RPMI8226 (cell line): ENCODE results near the gene TCEAL9.
"Not testable (repeated sequence)": the region's sequence is repeated elsewhere in the genome, so short reads cannot be mapped to it uniquely, and the experiment has no call there.

Source experiments
- DNase-seq: peaks from one replicate; pipeline ENCODE4 v3.0.0-alpha.2; 2015

The TCEAL9 gene, protein sequence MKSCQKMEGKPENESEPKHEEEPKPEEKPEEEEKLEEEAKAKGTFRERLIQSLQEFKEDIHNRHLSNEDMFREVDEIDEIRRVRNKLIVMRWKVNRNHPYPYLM

DNA sequence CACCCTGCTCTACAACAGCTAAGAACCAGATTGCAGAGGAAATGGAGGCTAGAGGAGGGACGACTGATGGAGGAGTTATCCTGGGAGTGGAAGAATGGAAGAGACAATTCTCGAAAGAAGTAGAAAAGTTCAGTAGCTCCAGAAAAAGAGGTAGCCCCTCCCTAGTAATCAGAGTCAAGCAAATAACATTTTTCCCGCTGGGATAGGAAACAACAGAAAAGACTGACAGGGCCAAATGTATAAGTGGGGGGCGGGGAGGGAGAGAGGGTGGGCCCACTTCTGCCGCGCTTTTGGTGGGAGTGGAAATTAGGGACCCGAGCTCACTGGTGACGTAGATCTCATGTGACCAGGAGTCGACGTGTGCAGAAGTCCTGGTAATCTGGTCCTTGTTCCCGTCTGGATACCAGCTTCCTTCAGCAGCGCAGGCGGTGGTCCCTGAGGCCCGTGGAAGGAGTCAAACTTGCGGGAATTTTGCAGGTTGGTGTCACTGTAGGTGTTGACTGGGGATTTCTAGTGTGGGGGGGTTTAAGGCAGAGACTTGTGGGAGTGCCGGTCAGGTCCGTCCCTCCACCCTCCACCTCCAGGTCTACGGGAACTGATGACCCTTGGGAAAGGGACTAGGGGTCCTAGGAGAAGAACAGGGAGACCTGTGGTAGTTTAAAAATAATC is at the start of gene TCEAL9:
TSS of gene TCEAL9 (plus strand) at position 377 of the 669 bp plus-strand sequence. CDS start 1,179 bp downstream, outside the sequence.
- DNase-seq = no peak

DNA sequence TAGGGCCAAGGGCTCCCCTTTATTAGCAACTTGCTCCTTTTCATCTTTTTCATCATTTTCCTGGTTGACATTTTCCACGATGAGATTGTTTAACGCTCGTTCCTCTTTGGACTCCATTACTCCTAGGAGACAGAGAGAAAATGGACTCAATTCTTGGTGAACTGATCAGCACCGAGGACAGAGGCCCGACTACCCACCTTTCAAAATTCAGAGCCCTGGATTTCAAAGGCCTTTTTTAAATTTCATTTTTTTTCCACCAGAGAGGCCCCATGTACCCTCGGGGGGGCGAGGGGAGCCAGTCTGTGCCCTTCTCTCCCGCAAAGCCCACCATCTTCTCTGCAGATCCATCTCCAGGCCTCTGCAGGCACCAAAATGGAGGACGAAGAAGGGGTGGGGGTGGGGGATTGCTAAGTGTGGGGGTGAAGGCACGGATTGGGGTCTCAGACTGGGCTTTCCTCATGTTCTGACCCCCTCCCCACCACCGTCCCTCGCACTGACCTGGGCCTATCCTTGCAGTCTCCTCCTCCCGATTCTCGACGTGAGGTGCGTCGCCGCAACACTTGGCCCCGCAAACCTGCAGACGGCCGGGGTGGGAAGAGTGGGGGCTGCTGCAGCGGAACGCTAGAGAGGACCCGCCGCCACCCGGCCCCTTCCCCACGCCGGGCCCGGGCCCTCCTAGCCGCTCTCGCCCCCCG is 46.3 kb upstream of the TCEAL9 start:
- DNase-seq = no peak

DNA sequence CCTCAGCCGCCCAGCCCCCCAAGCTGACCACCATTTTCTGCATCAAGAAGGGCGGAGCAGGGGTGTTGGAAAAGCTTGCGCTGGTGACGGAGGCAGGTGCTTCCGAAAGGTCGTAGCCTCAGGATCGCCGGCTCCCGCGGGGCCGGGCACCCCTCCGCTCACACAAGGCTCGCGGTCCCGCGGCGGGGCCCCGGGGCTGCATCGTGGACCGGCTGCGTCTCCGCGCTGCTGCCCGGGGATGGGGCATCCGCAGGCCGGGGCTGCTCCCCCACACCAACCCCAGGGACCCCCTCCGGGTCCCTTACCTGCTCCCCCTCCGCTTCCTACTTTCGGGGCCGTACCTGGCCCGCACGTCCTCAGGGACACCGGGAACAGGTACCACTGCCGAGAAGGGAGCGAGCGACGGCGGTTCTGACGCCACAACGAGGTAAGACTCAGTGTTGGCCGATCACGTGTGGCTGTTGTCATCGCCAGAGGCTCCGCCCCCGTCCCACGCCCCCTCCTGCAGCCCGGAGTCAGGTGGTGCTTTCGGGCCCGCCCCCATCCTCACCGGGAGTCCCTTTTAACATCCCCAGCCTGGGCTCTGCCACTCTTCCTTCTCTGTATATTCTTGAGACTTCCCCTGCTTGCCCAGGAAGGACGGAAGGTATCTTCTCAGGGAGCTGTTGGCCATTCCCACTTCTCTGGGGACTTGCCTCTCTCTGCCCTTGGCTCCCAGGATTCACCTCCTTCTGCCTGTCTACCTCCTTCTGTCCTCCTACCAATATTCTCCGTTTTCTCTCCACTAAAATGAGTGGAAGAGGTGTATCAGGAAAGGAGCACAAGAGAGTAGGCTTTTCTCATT is 45.5 kb upstream of the TCEAL9 start, which contains the start of gene BEX2:
TSS of gene BEX2 (minus strand) at position 436 of the 844 bp plus-strand sequence. CDS start 1,014 bp downstream, outside the sequence.
- DNase-seq = peak; percentile 4

DNA sequence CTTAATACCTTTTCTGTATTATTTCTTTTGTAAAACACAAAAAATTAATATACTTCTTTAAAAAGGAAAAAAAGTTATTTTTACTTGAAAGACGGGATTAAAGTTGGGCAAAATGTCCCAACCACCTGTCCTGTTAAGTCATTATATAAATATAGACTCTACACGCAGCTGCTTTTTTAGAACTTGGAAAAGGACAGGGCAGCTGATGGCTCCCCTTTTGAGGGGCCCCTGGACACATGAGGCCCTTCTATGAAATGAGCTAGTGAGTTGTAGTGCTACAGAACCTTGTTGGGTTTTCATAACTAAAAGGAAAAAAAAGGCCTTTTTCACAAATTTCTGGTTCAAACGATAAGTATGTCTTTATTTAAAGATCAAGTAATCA is 44.9 kb upstream of the TCEAL9 start:
- no peak for DNase-seq

DNA sequence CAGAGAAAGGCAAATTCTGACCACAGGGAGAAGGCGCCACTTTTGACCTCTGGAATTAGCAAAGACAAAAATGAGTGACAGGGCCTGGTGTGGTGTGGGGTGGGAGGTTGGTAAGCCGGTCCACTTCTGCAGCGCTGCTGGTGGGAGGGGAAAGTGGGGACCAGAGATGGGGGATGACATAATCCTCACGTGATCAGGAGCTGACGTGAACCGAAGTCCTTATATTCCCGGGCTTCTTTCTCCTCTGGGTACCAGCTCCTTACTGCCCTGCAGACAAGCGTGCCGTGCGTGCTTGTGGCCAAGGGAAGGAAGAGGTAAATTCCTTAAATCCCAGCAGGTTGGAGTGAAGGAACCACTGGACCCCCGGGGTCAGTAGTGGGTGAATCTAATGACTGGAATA is 26.3 kb upstream of the TCEAL9 start, which contains the start of gene TCEAL7:
TSS of gene TCEAL7 (plus strand) at position 249 of the 400 bp plus-strand sequence. CDS start 1,165 bp downstream, outside the sequence.
- DNase-seq = no peak

DNA sequence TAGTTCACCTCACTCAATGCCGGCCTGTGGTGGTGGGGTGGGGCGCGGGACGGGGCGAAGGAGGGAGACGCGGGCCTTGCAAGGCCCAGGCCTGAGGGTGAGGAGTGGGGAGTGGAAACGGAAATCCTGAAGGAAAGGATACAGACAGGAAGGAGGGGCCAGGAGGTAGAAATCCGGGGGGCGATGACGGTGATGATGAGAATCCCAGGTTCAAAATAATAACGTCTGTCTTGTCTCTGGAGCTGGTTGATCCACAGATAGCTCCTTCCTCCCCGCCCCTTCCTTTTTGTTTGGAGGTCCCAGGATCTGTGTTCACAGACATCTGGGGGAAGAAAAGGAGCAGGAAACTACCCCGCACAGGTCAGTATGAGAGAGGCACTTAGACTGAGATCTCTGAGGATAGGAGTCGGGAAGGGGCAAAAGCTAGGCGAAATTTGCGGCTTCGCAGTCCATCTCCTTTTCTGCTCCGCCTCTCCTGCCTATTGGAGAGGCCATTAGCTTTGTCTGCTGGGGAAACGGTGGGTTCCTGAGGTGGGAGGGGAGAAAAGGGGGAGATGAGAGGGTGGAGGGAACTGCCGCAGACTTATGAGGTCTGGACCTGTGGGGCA is 25.5 kb upstream of the TCEAL9 start:
- DNase-seq = no peak

DNA sequence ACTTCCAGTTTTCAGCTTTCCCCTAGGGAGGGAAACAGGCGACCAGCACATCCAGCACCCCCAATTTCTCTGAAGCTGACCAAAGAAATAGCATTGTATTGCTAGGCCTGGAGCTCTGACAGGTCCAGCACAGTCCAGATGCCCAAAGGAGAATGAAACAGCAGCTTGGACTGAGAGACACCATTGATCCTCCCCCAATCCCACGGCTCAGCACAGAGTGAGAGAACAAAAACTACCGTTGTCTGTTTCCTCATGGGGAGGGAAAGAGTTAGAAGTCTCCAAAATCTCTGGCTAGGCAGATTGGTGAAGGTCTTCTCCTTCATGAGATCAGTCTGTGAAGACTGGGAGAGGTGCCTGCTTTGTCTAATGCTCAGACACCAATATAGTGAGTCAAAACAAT is 17.6 kb upstream of the TCEAL9 start:
- DNase-seq = no peak

DNA sequence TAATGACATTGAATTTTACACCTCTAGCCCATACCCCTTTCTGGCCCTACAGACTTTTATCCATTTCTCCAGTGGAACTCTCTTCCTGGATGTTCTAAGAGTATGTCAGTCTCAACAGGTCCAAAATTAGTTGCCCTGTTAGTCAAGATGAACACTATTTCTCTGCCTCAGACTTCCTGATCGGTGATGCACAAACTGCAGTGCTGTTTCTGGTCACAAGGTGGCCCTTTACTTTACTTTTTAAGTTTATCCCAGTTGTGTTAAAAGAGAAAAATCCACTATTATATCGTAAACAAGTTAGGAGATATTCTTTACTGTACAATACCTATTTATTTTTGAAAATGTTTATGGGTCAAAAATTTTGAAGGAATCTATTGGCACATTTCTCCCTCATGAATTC is 13.2 kb upstream of the TCEAL9 start:
- DNase-seq = peak; percentile 28

DNA sequence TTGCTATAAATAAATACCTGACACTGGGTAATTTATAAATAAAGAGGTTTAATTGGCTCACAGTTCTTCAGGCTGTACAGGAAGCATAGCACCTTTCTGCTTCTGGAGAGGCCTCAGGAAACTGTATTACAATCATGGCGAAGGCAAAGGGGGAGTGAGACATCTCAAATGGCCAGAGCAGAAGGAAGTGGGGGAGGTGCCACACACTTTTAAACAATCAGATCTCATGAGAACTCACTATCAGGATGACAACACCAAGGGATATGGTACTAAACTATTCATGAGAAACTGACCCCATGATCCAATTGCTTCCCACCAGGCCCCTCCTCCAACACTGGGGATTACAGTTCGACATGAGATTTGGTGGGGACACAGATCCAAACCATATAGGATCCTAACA is 11.7 kb upstream of the TCEAL9 start:
- no peak for DNase-seq

DNA sequence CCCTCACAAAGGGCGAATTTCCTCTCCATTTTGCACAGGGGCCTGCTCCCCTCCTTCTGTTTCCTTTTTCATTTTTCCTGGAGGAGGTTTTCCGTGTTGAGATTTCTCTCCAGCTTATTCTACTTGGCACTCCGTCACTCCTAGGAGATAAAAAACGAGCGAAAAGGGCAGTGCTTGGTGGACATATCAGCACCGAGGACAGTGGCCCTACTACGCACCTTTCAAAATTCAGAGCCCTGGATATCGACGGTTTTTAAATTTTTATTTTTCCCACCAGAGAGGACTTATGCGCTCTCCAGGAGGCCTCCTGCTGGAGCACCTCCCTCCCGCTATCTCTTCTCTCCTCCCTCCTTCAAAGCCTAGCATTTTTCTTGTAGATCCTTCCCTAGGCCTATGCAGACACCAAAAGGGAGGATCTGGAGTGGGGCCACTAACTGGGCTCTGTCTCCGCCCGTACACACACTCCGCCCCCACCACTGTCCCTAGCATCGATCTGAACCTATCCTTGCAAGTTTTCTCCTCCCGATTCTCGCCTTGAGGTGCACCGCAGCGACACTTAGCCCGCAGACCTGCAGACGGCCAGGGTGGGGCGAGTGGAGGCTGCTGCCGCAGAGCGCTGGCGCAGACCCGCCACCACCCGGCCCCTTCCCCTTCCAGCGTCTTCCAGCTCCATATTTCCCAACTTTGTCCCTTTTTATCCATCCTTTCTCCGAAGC is 8.5 kb upstream of the TCEAL9 start:
- no peak for DNase-seq

DNA sequence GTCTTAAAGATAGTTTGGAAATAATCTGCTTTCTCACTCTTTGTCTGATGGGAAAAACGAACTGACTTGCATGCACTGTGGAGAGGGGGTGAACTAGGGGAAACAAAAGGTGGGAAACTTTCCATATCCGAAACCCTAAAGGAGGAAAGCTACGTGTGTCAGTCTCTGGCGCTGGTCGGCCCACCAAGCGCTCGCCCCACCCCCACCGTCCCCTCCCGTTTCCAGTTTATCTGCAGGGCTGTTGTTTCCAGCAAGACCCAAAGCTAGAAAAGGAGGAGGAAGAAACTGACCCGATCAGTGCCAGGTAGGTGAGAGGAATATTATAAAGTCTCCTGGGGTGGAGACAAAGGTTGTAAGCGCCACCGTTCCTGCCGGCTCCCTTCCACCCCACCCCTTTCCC is 552 bp downstream of the TCEAL9 start:
- DNase-seq = no peak

DNA sequence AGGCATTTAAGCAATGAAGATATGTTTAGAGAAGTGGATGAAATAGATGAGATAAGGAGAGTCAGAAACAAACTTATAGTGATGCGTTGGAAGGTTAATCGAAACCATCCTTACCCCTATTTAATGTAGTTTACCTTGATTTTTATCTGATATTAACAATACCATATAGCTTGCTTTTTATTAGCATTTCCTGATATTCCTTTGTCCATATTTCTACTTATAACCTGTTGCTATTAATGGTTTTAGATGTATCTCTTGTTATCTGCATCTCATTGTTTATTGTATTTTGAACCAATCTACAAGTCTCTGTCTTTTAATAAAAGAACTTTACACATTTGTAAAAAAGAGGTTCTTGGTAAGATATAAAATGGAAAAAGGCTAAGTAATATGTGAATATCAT is 1.6 kb downstream of the TCEAL9 start:
- no peak for DNase-seq

DNA sequence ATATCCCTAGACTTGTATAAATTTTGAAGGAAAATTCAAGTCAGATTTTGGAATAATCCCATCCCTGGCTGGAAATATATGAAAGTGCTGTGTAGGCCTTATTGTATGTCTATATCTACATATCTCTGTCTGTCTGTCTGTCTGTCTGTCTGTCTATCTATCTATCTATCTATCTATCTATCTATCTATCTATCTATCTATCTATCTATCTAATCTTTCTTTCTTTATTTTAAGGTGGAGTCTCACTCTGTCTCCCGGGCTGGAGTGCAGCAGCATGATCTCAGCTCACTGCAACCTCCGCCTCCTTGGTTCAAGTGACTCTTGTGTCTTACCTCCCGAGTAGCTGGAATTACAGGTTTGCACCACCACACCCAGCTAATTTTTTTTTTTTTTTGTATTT is 3.3 kb downstream of the TCEAL9 start:
- DNase-seq = not testable (repeated sequence)

DNA sequence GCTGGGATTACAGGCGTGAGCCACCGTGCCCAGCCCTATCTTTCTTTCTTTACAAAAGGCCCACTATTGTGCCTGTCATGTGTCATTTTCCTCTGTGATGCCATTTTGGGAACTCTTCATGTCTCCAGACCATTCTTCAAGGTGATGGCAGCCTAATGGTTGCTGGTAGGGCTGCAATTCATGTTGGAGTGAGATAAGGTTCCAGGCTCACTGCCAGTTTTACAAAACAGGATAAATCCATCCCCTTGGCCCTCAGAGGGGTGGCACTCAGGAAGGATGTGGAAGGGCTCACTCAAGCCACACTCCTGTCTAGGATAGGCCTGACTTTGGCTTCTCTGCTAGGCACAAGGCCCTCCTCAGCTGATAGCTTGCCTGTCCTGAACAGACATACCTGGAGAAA is 3.8 kb downstream of the TCEAL9 start:
- no peak for DNase-seq

DNA sequence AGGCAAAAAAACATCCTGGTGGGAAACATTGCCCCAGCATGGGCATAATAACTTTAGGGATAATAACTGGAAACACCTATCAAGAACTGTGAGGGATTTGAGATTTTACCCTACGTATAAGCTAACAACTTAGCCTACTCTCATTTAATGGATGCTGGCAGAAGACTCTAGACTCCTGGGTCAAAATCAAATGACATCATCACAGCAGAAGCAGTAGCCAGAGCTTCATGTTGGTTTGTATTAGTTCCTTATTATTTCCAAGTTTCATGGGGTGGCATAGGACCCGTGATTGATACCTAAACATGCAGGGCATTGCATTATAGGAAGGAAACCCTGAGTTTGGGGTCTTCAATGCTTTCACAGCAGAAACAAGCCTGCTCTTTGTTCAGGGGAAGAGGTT is 4.6 kb downstream of the TCEAL9 start:
- no peak for DNase-seq

DNA sequence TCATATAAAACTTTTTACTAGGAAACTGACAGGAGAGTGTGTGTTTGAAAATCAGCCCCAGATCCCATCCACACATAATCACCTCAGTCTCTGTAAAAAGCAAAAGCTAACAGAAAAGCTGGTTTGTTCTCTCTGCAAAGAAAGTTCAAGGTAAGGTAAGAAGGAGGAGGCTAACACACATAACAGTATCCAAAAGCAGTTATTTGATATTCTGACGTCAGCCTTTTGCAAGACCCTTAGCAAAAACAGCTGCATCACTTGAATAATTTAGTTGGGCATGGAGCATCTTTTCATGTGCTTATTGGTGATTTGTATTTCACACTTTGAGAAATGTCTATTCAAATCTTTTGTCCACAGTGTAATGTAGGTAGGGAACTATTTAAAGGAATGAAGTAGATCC is 5.5 kb downstream of the TCEAL9 start:
- DNase-seq = no peak

DNA sequence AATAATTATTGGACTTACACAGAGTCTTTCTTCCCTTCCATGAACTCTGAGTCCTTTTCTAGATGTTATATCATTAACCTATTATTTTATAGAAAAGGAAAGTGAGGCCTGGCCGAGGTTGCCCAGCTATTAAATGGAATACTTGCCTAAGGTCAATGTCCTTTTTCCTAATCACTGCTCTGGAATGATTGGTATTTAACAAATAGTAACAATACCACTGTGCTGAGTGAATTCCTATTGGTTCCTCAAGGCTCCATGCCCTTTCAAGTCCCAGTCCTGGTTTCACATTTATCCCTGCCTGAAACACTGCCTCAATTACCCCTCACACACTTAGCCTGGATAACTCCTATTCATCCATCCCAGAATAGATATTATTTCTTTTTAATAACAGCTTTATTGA is 6.2 kb downstream of the TCEAL9 start:
- no peak for DNase-seq

DNA sequence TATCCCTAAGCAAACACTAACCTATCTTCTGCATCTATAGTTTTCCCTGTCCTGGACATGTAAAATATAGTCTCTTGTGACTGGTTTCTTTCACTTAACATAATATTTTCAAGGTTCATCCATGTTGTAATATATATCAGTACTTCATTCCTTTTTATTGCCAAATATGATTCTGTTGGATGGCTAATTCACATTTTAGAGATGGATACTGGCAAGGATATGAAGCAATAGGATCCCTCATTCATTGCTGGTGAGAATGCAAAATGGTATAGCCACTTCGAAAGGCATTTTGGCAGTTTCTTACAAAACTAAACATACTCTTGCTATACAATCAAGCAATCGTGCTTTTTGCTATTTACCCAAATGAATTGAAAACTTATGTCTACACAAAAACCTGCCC is 6.7 kb downstream of the TCEAL9 start:
- DNase-seq = no peak

DNA sequence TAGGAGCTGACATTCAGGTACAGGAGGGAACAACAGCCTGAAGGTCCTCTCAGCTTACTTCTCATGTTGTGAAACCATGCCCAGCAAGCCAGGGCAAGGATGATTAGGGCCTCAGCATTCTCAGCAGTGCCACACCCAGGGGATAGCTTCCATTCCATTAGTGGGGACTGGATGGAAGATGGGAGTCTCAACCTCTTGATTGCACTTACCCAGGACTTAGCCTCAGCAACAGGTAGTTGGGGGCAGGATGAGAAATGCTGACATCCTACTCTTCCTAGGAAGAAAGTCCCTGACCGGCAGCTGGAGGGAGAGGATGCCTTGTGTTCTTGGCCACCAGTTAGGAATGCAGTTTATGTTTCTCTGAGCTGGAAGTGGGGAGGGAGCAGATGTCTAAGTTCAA is 11.2 kb downstream of the TCEAL9 start:
- no peak for DNase-seq

DNA sequence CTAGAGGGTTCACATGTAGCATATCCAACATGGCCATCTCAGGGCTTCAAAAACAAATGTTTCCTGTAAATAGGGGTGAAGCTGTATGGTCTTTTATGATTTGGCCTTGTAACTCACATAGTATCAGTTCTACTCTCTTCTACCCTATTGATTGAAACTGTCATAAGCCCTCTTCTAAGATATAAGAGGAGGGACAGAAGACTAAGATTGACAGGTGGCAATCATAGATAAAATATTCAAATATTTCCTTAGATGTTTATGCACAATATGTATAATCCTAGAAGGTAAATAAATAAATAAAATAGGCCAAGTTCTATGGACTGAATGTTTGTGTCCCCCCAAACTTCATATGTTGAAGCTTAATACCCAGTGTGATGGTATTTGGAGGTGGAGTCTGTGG is 13.2 kb downstream of the TCEAL9 start:
- no peak for DNase-seq

DNA sequence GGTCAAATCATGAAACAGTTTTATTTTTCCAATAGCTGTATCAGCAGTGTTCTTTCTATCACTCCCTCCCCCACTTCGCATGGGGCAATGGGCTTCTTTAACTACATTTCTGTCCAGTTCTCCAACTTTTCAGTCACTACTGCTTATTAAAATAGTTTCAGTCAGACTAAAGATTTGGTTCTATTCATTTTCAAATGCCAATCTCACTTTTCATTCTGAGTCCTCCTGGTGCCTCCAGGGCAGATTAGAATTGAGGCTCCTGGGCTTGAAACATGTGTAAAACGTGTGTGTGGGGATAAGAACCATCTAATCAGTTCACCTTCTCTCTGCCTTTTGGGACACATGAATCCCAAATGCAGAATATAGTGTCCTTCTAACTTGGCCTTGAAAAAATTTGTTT is 16.6 kb downstream of the TCEAL9 start:
- no peak for DNase-seq

DNA sequence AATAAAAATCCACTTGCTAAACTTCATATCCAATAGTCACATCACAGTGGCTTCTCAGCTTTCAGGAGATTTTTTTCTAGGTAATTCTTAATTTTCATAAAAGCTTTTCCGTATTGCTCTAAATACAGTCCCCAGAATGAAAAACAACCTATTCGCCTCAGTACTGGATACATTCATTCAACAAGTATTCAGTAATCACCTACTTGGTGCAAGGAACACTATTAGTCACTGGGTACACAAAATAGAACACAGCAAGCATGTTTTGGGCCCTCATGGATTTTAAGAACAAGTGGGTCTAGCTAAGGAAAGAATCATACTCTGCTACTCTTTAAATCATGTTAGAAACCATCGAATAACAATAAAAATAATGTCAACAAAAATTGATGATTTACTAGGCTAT is 17.3 kb downstream of the TCEAL9 start:
- DNase-seq = no peak
